ENCODE measurements around the gene RABEP2.

The RABEP2 gene

DNA sequence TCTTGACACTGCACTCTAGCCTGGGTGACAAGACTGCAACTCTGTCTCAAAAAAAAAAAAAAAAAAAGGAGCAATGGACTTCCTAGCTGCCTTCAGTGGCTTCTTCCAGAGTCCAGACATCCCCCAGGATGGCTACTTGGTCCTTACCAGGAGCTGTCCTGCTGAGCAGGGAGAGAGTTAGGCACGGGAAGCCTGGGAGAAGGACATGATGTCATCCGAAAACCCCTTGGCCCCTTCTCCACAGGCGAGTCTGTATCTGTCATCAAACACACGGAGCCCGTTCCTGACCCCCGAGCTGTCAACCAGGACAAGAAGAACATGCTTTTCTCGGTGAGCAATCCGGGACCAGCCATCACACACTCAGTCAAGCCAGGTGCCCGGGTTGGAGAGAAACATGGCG lies 38.1 kb downstream of the RABEP2 start:
- Histone ChIP-seq H3K9me2 (replicated peaks; ENCODE audit: control insufficient read depth, low read length) (no peaks in the 10 kb centered on the region), H3F3A (ENCODE audit: control insufficient read depth, insufficient read depth) (0 out of 2 replicates have a peak, but pooled peaks cover 2% of the 10 kb centered on the region), H3K79me2 (ENCODE audit: control insufficient read depth, low read length) (no peaks in the 10 kb centered on the region), H3K27me3 (ENCODE audit: control insufficient read depth, low read length) (no peaks in the 10 kb centered on the region), H3K9me3 (ENCODE audit: control insufficient read depth, insufficient read depth, low read length) (no peaks in the 10 kb centered on the region), H3K27ac (ENCODE audit: low read depth, low read length) (no peak overlapping the region), H3K4me3 (ENCODE audit: low read length) (no peak overlapping the region), H3K36me3 (ENCODE audit: control insufficient read depth, low read length) (no peaks in the 10 kb centered on the region), H3K4me1 (ENCODE audit: control insufficient read depth, low read length) (peaks cover 4% of the 10 kb centered on the region; the same call in 1 of the 2 replicates), H3K4me2 (ENCODE audit: low read length) (no peak overlapping the region), H4K20me1 (ENCODE audit: control insufficient read depth, insufficient read depth, low read depth, low read length) (no peaks in the 10 kb centered on the region)
- TF ChIP-seq EZH2phosphoT487 (IDR thresholded peaks at IDR 0.05; ENCODE audit: borderline replicate concordance, low read length): no peak
- TF ChIP-seq, protein P1, sequence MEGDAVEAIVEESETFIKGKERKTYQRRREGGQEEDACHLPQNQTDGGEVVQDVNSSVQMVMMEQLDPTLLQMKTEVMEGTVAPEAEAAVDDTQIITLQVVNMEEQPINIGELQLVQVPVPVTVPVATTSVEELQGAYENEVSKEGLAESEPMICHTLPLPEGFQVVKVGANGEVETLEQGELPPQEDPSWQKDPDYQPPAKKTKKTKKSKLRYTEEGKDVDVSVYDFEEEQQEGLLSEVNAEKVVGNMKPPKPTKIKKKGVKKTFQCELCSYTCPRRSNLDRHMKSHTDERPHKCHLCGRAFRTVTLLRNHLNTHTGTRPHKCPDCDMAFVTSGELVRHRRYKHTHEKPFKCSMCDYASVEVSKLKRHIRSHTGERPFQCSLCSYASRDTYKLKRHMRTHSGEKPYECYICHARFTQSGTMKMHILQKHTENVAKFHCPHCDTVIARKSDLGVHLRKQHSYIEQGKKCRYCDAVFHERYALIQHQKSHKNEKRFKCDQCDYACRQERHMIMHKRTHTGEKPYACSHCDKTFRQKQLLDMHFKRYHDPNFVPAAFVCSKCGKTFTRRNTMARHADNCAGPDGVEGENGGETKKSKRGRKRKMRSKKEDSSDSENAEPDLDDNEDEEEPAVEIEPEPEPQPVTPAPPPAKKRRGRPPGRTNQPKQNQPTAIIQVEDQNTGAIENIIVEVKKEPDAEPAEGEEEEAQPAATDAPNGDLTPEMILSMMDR (IDR thresholded peaks at IDR 0.05; ENCODE audit: low read depth, low read length, poor library complexity, severe bottlenecking): no peak

DNA sequence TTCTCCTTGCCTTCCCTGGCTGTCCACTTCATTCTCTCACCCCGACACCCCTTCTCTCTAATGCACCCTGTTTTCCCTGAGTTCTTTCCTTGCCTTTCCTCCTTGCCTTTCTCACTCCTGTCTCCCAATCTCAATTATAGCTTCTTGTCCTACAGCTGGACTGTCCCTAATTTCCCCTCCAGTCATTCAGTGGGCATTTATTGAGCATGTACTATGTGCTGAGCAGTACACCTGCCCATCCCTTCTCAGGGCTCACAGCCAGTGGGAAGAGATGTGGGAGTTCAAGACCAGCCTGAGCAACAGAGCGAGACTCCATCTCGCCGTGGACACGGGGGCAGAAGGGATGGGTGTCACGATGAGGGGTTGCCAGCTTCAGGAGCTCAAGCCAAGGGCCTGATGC lies 41.0 kb downstream of the RABEP2 start:
- no peaks in the 10 kb centered on the region; the same call in 1 of the 2 replicates for H3K36me3 ChIP-seq (ENCODE audit: control insufficient read depth, low read length)
- no peak overlapping the region for H3K4me2 ChIP-seq (ENCODE audit: low read length)
- H3K27me3 ChIP-seq (ENCODE audit: control insufficient read depth, low read length): no peaks in the 10 kb centered on the region
- H4K20me1 ChIP-seq (ENCODE audit: control insufficient read depth, insufficient read depth, low read depth, low read length): no peaks in the 10 kb centered on the region
- peaks cover 5% of the 10 kb centered on the region for H3K79me2 ChIP-seq (ENCODE audit: control insufficient read depth, low read length)
- no peak overlapping the region for H3K27ac ChIP-seq (ENCODE audit: low read depth, low read length)
- peaks cover 15% of the 10 kb centered on the region for H3K4me1 ChIP-seq (ENCODE audit: control insufficient read depth, low read length)
- no peak for TF ChIP-seq EZH2phosphoT487 (IDR thresholded peaks at IDR 0.05; ENCODE audit: borderline replicate concordance, low read length)
- TF ChIP-seq, protein P1 (IDR thresholded peaks at IDR 0.05; ENCODE audit: low read depth, low read length, poor library complexity, severe bottlenecking): no peak
- no peak overlapping the region for H3K4me3 ChIP-seq (ENCODE audit: low read length)
- no peaks in the 10 kb centered on the region; the same call in 1 of the 2 replicates for H3F3A ChIP-seq (ENCODE audit: control insufficient read depth, insufficient read depth)
- peaks cover 5% of the 10 kb centered on the region; the same call in 1 of the 2 replicates for H3K9me3 ChIP-seq (ENCODE audit: control insufficient read depth, insufficient read depth, low read length)
- no peaks in the 10 kb centered on the region for H3K9me2 ChIP-seq (replicated peaks; ENCODE audit: control insufficient read depth, low read length)

DNA sequence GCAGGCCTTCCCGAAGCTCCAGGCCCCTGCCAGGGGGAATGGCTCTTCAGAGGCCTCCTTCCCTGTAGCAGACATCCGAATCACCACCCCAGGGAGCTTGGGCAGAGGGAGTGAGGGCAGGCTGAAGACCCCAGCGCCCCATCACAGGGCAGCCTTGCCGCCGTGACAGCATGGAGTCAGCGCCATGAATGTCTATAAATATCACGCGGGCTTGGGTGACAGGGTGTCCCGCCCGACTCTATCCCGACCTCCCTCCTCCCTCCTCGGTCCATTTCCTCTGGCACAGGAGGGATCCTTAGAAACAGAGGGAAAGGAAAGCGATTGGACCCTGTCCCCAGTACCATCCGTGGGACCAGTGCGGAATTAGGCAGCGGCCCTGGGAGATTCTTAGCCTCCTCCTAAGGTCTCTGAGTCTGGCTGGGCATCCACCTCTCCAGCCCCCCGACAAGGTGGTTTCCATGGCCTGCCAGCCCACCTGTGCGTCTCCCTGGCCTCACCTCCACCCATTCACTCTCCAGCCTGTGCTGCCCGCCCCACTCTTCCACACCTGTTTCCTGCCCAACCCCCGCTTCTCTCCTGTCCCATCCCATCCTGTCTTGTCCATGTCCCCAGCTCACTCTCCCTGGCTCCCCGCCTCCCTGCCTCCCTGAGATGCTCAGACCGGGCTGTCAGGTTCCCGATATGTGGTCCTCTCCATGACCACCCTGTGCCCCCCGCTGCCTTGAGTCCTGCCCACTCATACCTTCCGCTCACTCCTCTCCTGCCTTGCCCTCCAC lies 41.6 kb downstream of the RABEP2 start:
- H3K9me3 ChIP-seq (ENCODE audit: control insufficient read depth, insufficient read depth, low read length): peaks cover 5% of the 10 kb centered on the region; the same call in 1 of the 2 replicates
- H3K79me2 ChIP-seq (ENCODE audit: control insufficient read depth, low read length): peaks cover 11% of the 10 kb centered on the region
- H3K27ac ChIP-seq (ENCODE audit: low read depth, low read length): no peak overlapping the region
- no peaks in the 10 kb centered on the region for H3K27me3 ChIP-seq (ENCODE audit: control insufficient read depth, low read length)
- TF ChIP-seq, protein P1 (IDR thresholded peaks at IDR 0.05; ENCODE audit: low read depth, low read length, poor library complexity, severe bottlenecking): no peak
- TF ChIP-seq EZH2phosphoT487 (IDR thresholded peaks at IDR 0.05; ENCODE audit: borderline replicate concordance, low read length): no peak
- peaks cover 21% of the 10 kb centered on the region for H3K4me1 ChIP-seq (ENCODE audit: control insufficient read depth, low read length)
- no peak overlapping the region for H3K4me2 ChIP-seq (ENCODE audit: low read length)
- H4K20me1 ChIP-seq (ENCODE audit: control insufficient read depth, insufficient read depth, low read depth, low read length): no peaks in the 10 kb centered on the region
- no peaks in the 10 kb centered on the region; the same call in 1 of the 2 replicates for H3F3A ChIP-seq (ENCODE audit: control insufficient read depth, insufficient read depth)
- no peak overlapping the region for H3K4me3 ChIP-seq (ENCODE audit: low read length)
- H3K9me2 ChIP-seq (replicated peaks; ENCODE audit: control insufficient read depth, low read length): no peaks in the 10 kb centered on the region
- H3K36me3 ChIP-seq (ENCODE audit: control insufficient read depth, low read length): no peaks in the 10 kb centered on the region; the same call in 1 of the 2 replicates
